ENCODE data around the gene DLGAP4.

DNA sequence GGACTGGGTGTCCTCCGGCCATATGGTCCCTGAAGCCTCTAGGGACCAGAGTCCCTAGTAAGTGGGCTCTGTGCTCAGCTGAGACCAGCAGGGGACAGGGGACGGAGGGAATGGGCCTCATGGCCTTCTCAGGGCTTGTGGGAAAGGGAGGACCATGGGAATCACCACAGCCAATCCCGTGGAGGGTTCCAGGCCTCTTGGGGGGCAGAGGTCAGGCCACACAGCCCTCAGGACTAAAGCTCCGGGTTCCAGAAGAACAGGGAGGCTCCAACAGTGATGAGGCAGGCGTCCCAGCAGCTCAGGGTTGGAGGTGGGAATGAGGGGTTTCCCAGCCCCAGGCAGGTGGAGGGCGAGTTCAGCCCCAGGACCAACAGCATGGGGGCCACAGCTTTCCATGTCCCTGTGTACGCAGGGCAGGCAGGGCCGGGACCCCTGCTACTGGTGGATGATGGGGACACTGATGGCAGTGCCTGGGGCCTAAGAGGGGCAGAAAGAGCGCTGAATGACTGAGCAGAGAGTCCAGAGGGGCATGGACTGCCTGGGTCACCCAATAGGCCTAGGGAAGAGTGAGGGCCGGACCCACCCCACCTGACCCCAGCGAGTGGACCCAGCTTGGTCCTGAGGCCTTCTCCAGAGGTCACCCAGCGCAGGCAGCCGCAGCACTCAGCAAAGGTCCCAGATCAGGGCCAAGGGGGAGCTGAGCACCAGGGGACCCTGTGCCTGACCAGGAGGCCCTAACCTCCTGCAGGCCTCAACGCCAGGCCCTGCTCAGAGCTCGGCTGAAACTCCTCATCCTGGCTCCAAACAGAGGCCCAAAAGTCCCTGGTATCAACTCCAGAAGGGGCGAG is 244.0 kb downstream of the DLGAP4 start:
- TF ChIP-seq MYB (IDR thresholded peaks at IDR 0.05; ENCODE audit: borderline replicate concordance, low read depth, low read length) (no peak), HDAC2 (IDR thresholded peaks at IDR 0.05) (no peak), TBL1XR1 (IDR thresholded peaks at IDR 0.05; ENCODE audit: low read depth, low read length) (no peak), TAF1 (IDR thresholded peaks at IDR 0.05; ENCODE audit: borderline replicate concordance, low read depth, low read length) (no peak), CEBPB (IDR thresholded peaks at IDR 0.05; ENCODE audit: borderline replicate concordance in 1 of 2, low read depth in 2 of 2, low read length in 2 of 2) (no peak), BRCA1 (IDR thresholded peaks at IDR 0.05; ENCODE audit: low read depth, low read length) (no peak), POLR2A (IDR thresholded peaks at IDR 0.05; ENCODE audit: low read depth, low read length) (no peak), MXI1 (IDR thresholded peaks at IDR 0.05; ENCODE audit: low read depth, low read length) (no peak), EP300 (IDR thresholded peaks at IDR 0.05; ENCODE audit: borderline replicate concordance in 1 of 2, control insufficient read depth in 1 of 2, low read depth in 2 of 2, low read length in 2 of 2) (no peak), JUND (IDR thresholded peaks at IDR 0.05; ENCODE audit: low read depth, low read length) (no peak), ZZZ3 (IDR thresholded peaks at IDR 0.05; ENCODE audit: control insufficient read depth, insufficient read length, low read depth) (no peak)
- TF ChIP-seq, protein P1, sequence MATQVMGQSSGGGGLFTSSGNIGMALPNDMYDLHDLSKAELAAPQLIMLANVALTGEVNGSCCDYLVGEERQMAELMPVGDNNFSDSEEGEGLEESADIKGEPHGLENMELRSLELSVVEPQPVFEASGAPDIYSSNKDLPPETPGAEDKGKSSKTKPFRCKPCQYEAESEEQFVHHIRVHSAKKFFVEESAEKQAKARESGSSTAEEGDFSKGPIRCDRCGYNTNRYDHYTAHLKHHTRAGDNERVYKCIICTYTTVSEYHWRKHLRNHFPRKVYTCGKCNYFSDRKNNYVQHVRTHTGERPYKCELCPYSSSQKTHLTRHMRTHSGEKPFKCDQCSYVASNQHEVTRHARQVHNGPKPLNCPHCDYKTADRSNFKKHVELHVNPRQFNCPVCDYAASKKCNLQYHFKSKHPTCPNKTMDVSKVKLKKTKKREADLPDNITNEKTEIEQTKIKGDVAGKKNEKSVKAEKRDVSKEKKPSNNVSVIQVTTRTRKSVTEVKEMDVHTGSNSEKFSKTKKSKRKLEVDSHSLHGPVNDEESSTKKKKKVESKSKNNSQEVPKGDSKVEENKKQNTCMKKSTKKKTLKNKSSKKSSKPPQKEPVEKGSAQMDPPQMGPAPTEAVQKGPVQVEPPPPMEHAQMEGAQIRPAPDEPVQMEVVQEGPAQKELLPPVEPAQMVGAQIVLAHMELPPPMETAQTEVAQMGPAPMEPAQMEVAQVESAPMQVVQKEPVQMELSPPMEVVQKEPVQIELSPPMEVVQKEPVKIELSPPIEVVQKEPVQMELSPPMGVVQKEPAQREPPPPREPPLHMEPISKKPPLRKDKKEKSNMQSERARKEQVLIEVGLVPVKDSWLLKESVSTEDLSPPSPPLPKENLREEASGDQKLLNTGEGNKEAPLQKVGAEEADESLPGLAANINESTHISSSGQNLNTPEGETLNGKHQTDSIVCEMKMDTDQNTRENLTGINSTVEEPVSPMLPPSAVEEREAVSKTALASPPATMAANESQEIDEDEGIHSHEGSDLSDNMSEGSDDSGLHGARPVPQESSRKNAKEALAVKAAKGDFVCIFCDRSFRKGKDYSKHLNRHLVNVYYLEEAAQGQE (IDR thresholded peaks at IDR 0.05; ENCODE audit: low read depth, low read length) = no peak
- TF ChIP-seq, protein P2, sequence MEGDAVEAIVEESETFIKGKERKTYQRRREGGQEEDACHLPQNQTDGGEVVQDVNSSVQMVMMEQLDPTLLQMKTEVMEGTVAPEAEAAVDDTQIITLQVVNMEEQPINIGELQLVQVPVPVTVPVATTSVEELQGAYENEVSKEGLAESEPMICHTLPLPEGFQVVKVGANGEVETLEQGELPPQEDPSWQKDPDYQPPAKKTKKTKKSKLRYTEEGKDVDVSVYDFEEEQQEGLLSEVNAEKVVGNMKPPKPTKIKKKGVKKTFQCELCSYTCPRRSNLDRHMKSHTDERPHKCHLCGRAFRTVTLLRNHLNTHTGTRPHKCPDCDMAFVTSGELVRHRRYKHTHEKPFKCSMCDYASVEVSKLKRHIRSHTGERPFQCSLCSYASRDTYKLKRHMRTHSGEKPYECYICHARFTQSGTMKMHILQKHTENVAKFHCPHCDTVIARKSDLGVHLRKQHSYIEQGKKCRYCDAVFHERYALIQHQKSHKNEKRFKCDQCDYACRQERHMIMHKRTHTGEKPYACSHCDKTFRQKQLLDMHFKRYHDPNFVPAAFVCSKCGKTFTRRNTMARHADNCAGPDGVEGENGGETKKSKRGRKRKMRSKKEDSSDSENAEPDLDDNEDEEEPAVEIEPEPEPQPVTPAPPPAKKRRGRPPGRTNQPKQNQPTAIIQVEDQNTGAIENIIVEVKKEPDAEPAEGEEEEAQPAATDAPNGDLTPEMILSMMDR (IDR thresholded peaks at IDR 0.05 in 2 of 3, conservative IDR thresholded peaks at IDR 0.05 in 1 of 3; ENCODE audit: control insufficient read depth in 2 of 3, extremely low read depth in 1 of 3, insufficient read depth in 1 of 3, low read depth in 3 of 3, low read length in 3 of 3) = no peak
- TF ChIP-seq, protein P3, sequence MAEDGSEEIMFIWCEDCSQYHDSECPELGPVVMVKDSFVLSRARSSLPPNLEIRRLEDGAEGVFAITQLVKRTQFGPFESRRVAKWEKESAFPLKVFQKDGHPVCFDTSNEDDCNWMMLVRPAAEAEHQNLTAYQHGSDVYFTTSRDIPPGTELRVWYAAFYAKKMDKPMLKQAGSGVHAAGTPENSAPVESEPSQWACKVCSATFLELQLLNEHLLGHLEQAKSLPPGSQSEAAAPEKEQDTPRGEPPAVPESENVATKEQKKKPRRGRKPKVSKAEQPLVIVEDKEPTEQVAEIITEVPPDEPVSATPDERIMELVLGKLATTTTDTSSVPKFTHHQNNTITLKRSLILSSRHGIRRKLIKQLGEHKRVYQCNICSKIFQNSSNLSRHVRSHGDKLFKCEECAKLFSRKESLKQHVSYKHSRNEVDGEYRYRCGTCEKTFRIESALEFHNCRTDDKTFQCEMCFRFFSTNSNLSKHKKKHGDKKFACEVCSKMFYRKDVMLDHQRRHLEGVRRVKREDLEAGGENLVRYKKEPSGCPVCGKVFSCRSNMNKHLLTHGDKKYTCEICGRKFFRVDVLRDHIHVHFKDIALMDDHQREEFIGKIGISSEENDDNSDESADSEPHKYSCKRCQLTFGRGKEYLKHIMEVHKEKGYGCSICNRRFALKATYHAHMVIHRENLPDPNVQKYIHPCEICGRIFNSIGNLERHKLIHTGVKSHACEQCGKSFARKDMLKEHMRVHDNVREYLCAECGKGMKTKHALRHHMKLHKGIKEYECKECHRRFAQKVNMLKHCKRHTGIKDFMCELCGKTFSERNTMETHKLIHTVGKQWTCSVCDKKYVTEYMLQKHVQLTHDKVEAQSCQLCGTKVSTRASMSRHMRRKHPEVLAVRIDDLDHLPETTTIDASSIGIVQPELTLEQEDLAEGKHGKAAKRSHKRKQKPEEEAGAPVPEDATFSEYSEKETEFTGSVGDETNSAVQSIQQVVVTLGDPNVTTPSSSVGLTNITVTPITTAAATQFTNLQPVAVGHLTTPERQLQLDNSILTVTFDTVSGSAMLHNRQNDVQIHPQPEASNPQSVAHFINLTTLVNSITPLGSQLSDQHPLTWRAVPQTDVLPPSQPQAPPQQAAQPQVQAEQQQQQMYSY (CRISPR knock-in tag; IDR thresholded peaks at IDR 0.05) = no peak

All from GM12878 (cell line).